GM21423 (cell line): ENCODE results near the gene DESI1.
"Not testable (repeated sequence)": the region's sequence is repeated elsewhere in the genome, so short reads cannot be mapped to it uniquely, and the experiment has no call there.

Source experiments
- ATAC-seq: cut with Tn5 transposase; IDR thresholded peaks from one replicate; pipeline ENCODE4 v1.9.1; 2021; ENCODE audit warnings: mild to moderate bottlenecking, moderate library complexity; ENCODE audit not compliant: unreplicated experiment

DESI1 gene

DNA sequence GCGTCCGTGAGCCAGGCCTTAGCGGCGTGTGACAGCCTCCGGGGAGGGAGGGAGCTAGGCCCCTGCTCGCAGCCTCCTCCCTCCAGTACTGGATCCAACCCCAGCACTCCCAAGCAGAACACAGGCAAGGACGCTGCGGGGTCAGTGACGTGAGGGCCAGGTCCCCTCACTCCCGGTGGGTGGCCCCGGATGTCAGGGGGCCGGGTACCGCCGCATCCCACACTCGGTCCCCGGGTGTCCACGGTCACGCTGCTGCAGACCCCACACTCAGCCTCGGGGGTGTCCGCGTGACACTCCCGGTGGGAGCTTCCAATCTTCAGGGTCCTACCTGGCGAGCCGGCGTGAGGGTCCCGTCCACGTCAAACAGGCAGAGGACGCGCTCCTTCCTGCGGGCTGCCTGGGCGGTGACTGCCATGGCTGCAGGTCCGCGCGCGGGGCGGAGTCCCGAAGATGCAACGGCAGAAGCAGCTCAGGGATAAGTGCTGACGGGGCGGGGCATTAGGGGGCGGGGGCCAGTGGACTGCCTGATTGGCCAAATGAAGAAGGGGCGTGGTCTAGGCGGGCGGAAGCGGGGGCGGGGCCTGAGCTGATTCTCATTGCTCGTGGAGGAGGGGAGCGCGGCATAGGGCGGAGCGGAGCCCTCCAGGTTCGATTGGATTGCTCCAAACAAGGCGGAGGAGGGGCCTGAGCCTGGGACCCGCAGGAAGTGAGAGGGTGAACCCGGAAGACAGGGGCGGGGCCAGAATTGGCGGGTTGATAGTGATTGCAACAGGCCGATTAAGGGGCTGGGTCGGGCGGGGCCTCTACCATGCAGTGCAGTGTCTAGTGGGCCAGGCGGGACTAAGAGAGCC lies 31.2 kb downstream of the DESI1 start, which contains the start of gene PMM1:
Gene PMM1 (minus strand): TSS at position 450 of the 851 bp plus-strand sequence. CDS start 35 bp downstream, at position 415.
- ATAC-seq, result peak; percentile 91

DNA sequence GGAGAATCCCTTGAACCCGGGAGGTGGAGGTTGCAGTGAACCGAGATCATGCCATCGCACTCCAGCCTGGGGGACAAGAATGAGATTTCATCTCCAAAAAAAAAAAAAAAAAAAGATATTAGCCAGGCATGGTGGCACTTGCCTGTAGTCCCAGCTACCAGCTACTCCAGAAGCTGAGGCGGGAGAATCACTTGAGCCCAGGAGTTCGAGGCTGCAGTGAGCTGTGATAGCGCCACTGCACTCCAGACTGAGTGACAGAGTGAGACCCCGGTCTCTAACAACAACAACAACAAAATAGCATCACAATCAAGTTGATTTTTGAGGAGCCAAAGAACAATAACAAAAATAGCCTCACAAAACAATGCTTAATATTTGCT lies 33.5 kb downstream of the DESI1 start:
- no peak for ATAC-seq

DNA sequence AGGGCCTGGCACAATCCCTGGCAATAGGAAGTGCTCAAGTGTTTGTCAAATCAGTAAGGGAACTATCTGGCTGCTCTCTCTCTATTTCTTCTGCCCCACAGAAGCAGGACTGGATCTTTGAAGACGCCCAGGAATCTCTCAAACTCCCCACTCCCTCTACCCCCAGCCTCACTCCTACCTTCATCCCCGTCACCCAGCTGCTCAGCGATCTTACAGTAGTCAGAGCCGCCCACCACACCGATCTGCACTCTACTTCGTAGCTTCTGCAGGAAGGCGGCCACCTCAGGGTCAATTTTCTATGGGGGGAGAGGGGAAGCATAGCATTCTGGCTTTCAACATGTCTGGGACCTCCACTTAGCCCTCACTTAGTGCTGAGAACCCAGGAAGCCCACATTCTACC lies 34.9 kb downstream of the DESI1 start:
- ATAC-seq, result no peak

DNA sequence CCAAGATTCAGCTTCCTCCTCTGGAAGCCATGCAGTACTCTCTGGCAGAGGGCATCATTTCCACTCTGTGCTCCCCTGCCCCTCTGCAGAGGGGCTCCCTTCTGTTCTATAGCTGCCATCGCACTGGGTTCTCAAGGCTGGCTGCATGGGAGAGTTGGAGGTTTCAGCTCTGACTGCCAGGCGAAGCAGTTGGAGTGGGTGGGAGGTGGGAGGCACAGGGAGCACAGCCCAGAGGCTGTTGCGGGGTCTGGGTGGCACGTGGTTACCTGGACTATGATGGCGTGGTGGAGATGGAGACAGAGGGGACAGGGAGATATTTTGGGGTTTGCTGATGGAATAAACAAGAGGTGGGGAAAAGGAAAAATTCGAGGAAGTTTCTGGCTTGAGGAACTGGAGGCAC lies 36.0 kb downstream of the DESI1 start:
- ATAC-seq, result no peak

DNA sequence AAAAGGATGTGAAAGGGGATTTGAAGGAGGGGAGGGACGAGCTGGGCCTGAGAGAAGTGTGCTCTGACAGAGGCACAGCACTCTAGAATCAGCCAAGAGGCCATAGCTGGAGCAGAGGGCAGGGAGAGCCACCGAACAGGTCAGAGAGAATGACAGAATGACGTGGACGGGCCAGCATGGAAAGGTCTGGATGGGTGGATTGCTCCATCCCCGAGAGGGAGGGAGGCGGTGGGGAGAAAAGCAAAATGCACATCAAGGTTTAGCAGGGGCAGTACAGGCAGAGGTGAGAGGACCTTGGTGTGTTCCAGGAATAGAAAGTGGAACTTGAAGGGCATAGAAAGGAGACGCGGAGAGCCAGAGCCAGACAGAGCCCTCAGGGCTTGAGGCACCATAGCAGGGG lies 38.1 kb downstream of the DESI1 start:
- ATAC-seq, result no peak

DNA sequence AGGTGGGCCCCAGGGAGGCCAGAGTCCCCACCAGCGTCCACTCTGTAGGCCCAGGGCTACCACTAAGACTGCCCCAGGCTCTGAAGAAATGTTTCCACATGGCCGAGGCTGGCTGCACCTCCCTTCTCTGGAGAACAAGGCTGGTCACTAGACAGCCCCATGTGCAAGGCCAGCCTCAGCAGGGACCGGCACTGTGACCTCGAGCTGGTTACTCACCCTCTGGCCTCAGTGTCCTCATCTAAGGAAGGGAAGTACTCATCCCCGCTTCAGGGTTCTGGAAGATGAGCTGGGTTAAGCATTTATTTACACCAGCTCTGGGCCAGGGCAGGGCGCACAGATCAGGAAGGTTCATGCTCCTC lies 40.9 kb downstream of the DESI1 start:
- no peak for ATAC-seq

DNA sequence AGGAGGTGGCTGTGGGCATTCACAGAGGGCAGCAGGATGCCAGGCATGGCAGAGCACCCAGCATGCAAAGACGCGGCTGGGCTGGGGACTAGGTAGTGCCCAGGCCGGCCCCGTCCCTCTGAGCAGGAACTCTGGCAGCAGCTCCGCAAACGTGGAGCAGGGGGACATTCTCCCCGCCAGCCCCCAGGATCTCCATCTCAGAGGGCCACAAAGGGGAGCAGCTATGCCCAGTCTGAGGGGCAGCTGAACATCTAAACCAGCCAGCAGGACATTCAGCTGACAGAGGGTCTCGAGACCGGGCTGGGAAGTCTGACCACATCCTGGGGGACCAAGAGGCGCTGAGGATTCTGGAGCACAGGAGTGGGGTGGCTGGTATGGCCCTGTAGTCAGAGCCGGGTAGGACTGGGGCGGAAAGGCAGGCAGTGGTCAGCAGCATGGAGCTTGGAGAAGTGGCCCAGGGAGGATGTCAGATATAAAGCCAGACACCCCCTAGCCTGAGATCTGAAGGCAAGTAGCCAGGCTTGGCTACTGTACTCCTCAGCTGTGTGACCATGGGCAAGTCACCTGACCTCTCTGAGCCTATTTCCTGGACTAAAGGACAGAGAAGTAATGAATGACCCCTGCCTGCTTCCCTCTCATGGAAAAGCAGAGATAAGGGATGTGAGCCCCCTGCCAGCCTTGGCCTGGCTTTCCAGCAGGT lies 41.4 kb downstream of the DESI1 start:
- no peak for ATAC-seq

DNA sequence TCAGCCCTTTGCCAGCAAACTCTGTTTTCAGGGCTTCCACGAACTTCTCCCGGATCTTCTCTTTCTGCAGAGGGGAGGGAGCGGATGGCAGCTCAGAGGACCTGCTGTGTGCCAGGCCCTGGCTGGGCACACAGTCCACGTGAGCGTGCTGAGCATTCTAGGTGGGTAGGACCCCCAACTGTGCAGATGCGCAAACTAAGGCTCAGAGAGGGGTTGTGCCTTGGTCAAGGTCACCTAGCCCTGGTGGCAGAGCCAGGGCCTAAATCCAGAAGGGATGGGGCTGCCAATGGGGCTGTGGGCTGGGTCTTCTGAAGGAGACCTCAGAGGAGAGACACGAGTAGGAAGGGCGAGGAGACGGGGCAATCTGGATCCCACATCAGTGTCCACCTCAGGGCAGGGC lies 42.0 kb downstream of the DESI1 start:
- ATAC-seq, result no peak

DNA sequence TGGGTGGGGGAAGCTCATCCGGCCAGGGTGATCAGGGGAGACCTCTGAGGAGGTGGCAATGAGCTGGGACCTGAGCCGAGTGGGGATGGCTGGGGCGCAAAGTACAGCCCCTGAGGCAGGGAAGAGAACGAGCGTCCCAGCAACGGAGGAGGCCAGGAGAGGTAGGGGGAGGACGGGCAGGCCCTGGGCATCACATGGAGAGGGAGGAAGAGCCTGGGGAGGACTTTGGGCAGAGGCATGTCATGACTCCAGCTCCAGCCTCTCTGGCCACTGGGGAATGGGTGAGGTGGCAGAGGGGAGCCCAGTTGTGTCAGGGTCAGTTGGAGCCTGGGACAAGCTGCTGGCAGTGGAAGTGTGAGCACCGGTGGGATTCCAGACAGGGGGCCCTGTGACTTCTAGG lies 42.7 kb downstream of the DESI1 start:
- ATAC-seq, result no peak

DNA sequence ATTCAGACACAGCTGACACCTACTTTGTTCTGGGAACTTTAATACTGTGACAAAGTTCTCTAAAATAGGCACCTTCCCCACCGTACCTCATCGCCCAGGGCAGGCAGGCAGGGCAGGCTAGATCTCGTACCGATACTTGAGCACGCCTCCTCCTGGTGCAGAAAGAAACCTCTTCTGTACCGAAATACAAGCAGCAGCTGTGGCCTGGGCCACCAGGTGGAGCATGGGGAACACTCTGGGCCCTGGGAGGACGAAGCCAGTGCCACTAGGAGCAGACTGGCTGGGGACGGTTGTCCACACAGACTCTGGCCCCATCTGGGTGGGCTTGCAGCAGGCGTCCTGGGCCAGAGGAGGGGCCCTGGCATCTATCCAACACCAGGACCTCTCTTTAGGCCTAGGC lies 44.0 kb downstream of the DESI1 start:
- ATAC-seq, result no peak

DNA sequence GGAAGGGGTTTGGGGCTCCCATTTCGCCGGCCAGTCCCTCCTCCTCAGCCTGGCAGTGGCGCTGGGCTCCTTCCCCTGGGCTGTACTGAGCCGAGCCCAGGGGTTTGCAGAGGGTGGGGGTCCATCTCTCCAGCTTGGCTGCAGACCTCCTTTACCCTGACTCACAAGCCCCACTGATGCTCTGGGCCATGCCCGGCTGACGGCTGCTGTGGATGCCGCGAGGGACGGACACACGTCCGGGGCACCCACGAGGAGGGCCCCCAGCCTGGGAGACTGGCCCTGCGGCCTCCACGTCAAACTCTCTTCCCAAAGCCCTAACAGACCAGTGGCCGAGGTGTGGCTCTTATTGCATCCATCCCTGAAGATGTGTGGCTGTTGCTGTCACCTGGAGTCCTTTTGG lies 45.3 kb downstream of the DESI1 start:
- ATAC-seq, result no peak

DNA sequence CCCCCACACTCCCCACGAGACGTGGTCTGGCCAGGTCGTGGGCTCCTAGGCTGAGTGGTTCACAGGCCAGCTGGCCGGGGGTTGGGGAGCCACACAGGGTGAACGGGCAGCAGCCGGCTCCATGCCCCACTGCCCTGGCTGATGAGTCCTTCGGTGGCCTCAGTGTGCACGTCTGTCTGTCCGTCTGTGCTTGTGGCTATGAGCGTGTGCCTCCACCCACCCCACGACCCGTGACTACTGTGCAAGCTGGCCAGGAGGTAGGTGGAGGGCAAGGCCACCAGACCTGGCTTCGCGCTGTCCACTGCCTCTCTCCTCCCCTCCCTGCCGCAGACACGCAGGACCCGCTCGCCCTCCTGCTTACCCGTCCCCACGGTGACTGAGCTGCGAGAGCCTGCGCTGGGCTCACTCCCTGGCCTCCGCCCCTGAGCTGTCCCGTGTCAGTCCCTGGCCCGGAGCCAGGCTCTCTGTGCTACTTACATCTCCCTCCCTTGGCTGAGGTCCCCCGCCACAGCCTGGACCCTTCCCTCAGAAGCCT lies 45.9 kb downstream of the DESI1 start:
- ATAC-seq, result no peak

DNA sequence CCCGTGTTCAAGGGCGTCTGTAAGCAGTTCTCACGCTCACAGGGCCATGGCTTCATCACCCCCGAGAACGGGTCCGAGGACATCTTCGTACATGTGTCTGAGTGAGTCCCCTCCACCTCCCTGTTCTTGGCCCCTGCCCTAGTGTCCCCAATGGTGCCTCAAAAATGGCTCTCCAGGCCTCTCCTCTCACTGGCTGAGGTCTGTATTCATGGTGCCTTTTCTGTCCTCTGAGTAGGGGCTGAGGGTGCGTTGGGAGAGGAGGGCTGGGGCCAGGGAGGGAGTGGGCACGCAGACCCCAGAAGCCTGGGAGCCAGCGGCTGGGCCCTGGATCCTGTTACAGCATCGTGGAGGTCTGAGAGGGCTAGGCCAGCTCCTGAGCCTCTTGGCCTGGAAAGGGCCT lies 47.2 kb downstream of the DESI1 start:
- ATAC-seq, result no peak

DNA sequence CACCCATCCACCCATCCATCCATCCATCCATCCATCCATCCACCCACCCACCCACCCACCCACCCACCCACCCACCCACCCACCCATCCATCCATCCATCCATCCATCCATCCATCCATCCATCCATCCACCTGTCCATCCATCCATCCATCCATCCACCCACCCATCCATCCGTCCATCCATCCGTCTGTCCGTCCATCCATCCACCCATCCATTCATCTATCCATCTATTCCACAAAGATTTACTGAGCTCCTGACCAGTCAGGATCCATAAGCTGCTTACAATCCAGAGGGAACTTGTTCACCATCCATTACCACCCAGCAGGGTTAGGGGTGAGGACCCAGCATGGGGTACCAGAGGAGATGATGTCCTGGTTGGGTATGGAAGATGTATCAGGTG lies 48.5 kb downstream of the DESI1 start:
- not testable (repeated sequence) for ATAC-seq

DNA sequence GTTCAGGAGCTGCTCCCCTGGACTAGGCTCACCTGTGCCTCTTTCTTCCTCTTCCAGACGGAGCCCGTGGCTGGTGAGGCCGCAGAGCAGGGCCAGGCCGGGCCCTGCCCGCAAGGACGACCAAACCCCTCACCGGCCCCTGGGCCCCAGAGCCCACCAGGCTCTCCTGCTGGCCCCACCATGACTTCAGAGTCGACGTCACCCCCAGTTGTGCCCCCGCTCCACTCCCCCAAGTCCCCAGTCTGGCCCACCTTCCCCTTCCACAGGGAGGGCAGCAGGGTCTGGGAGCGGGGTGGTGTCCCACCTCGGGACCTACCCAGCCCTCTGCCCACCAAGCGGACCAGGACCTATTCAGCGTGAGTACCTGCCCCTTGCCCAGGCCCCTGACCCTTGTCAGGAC lies 49.1 kb downstream of the DESI1 start:
- ATAC-seq, result no peak

DNA sequence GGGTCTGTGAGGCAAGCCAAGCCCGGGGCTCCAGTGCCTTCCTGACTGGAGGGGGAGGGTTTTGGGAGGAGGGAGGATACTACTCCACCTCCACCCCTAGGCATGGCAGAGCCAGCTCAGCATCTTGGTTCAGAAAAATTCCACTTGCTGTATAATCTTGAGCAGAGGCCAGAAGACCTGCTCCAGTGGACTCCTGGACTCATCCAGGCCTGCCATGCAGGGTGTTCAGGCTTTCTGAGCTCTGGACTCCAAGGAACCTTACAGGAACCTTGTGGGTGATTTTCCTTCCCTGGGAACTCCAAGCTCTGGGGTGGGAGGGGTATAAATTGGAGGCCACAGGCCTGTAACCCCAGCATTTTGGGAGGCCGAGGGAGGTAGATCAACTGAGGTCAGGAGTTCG lies 50.6 kb downstream of the DESI1 start:
- ATAC-seq, result no peak

DNA sequence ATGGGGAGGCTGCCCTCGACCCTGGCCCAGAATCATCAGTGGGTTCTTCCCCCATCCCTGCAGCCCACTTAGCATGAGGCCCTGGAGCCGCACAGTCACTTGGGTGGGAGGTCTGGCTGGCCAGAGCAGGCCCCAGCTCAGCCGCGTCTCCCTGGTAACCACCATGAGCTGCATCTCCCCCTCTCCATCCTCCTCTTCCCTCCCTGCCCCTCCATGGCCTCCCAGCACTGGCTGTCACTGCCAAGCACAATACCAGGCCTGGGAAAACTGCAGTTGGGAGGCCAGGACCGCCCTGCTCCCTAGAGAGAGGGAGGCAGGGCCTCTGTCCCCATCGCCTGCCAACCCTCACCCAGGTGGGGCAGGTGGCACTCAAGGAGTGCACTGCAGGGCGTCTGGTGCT lies 52.0 kb downstream of the DESI1 start:
- no peak for ATAC-seq

DNA sequence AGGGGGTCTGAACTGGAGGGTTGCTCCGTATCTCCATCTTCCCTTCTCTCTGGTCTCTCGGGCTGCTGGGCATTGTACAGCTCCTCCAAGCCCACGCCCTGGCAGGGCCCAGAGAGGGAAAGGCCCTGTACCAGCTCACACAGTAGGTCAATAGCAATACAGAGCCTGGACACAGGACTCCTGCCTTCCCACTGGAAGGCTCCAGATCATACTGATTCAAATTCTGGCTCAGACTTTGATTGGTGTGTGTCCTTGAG lies 53.4 kb downstream of the DESI1 start:
- no peak for ATAC-seq

DNA sequence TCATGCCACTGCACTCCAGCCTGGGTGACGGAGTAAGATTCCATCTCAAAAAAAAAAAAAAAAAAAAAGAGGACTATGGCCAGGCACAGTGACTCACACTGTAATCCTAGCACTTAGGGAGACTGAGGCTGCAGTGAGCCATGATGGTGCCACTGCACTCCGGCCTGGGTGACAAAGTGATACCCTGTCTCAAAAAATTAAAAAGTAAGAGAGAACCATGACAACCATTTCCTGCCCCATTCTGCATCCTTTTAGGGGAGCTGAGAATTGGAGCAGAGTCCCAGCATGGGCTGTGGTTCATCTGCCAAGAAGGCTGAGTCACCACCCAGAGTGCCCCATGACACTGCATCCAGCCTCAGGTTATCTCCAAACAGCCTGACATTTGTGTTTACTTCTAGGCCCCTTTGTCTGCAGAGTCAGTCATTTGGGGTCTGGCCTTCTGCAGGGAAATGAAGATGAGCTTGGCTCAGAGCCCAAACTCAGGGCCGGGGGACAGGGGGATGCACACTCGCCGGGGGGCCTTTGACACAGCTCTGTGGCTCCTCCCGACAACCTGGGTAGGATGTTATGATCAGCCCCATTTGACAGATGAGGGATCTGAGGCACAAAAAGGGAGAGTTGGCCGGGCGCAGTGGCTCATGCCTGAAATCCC lies 55.3 kb downstream of the DESI1 start:
- ATAC-seq, result no peak

DNA sequence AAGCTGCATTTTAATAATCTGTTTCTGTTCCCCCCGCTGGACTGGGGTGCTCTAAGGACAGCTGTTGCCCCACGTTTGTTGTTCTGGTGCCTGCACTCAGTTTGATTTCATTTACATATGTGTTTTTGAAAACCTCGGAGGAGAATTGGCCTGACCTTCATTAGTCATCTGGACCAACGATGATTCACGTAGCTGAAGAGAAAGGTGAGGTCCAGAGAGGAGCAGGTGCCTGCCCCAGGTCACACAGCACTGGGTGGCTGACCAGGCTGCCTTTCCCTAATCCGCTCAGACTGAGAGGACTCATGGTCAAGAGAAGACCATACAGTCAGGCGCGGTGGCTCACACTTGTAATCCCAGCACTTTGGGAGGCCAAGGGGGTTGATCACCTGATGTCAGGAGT lies 56.3 kb downstream of the DESI1 start:
- ATAC-seq, result no peak

DNA sequence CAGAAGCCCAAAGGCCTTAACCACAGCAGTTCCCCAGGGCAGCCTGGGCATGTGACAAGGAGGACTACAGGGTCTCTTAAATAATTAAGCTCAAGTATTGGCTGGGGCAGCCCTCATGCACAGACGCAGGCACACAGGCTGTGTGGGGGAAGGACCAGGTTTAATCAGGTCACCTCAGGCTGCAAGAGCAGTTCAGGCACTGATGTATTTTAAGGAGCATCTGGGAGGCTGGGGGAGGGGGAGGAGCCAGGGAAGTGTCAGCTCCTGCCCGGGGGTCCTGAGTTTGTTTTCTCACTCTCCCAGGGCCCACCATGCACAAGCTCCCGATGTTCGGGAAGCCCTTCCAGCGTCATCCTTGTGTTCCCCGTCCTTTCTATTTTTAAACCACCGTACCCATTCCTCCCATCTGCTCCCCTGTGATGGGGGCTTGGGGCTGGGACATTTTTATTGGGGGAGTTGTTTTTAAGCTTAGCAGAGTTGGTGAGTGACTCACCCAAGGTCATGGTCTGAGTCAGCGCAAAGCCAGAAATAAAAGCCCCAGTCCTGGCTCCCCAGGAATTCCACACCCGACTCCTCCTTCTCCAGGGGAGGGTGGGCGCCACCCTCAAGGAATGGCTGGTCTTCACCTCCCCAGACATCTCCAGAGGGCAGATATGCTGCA lies 57.7 kb downstream of the DESI1 start:
- ATAC-seq, result no peak

DNA sequence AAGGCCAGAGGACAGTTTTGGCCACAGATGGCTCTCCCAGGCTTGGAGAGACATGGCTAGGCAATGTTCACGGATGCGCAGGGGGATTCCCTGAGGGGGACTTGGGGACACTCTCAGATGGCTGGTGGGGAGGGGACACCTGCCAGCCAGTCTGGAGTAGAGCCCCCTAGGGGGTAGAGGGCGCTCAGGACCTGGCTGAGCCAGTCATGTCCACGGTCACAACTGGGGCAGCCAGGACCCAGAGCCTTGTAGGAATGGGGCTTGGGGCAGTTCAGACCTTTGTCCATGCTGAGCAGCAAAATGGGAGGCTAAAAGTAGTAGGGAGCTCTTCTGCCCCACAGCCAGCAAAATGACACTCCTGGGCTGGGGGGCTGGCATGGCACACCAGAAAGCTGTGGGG lies 58.4 kb downstream of the DESI1 start:
- ATAC-seq, result no peak
